Progenitor cell of endocrine pancreas (in vitro differentiated cells): ENCODE measurements around the gene MOB3A. TPM values are rescaled to one million over a fixed set of nuclear protein-coding genes. Genes with fewer than 3 reads are reported as not detected.
A peak's percentile ranks its signal among the peaks of the same experiment; 100 is the strongest.

ENCODE experiments used
- DNase-seq: peaks from one replicate; pipeline ENCODE4 v3.0.0; 2021; ENCODE audit warnings: low spot score; ENCODE audit not compliant: unreplicated experiment
- H3K27ac Mint-ChIP-seq: 2 replicates; pipeline ENCODE4 v1.8.0; 2021; ENCODE audit warnings: mild to moderate bottlenecking, moderate library complexity, mixed read lengths
- H3K27me3 Mint-ChIP-seq: 2 replicates; pipeline ENCODE4 v1.8.0; 2021; ENCODE audit warnings: mixed read lengths
- H3K36me3 Mint-ChIP-seq: 2 replicates; pipeline ENCODE4 v1.8.0; 2022; ENCODE audit warnings: mixed read lengths; ENCODE audit not compliant: insufficient read depth
- H3K4me1 Mint-ChIP-seq: 2 replicates; pipeline ENCODE4 v1.8.0; 2021; ENCODE audit warnings: low read depth, mixed read lengths
- H3K4me3 Mint-ChIP-seq: 2 replicates; pipeline ENCODE4 v1.8.0; 2021; ENCODE audit warnings: low read depth, mild to moderate bottlenecking, moderate library complexity, mixed read lengths
- H3K9me3 Mint-ChIP-seq: 2 replicates; pipeline ENCODE4 v1.8.0; 2021; ENCODE audit warnings: low read depth, mixed read lengths
- CTCF ChIP-seq: fragments of 200-600 bp; sonication (generic); IDR thresholded peaks from one replicate; pipeline ENCODE4 v1.5.0; 2021; ENCODE audit warnings: antibody characterized with exemption, mild to moderate bottlenecking; ENCODE audit not compliant: unreplicated experiment
- total RNA-seq: library from RNA; stranded (reverse); gene quantifications from 2 replicates; pipeline ENCODE4 v1.2.1, GENCODE V29; 2021

Gene MOB3A
- total RNA-seq, 1 donor from 2014 or later, result 38.5 TPM

- DNase-seq, result no peak
- peak overlapping the region; percentile 41 for H3K4me3 Mint-ChIP-seq
- H3K9me3 Mint-ChIP-seq, result no peaks in the 10 kb centered on the region
- peaks cover under 1% of the 10 kb centered on the region for H3K4me1 Mint-ChIP-seq
- TF ChIP-seq CTCF, result no peak
- peak overlapping the region; percentile 71 for H3K27ac Mint-ChIP-seq
- peaks cover 13% of the 10 kb centered on the region for H3K36me3 Mint-ChIP-seq
- H3K27me3 Mint-ChIP-seq, result no peaks in the 10 kb centered on the region
Observed at GRCh38 chr19:2042485-2043250, 53.5 kb downstream of the MOB3A start.

- Mint-ChIP-seq H3K27ac (peak overlapping the region; percentile 71), H3K4me1 (no peaks in the 10 kb centered on the region), H3K4me3 (peak overlapping the region; percentile 41), H3K36me3 (peaks cover 13% of the 10 kb centered on the region), H3K27me3 (no peaks in the 10 kb centered on the region), H3K9me3 (no peaks in the 10 kb centered on the region)
- peak; percentile 98 for DNase-seq
- no peak for TF ChIP-seq CTCF
Observed at GRCh38 chr19:2041683-2042484, 54.2 kb downstream of the MOB3A start.

GRCh38 chr19:2041433-2041682, 54.8 kb downstream of the MOB3A start:
- no peaks in the 10 kb centered on the region for H3K9me3 Mint-ChIP-seq
- peaks cover 13% of the 10 kb centered on the region for H3K36me3 Mint-ChIP-seq
- H3K27ac Mint-ChIP-seq, result no peak overlapping the region
- H3K4me3 Mint-ChIP-seq, result peak overlapping the region; percentile 35
- DNase-seq, result no peak
- no peaks in the 10 kb centered on the region for H3K4me1 Mint-ChIP-seq
- TF ChIP-seq CTCF, result no peak
- no peaks in the 10 kb centered on the region for H3K27me3 Mint-ChIP-seq

GRCh38 chr19:2040647-2041432, 55.3 kb downstream of the MOB3A start:
- H3K36me3 Mint-ChIP-seq, result peaks cover 13% of the 10 kb centered on the region
- no peaks in the 10 kb centered on the region for H3K9me3 Mint-ChIP-seq
- no peak overlapping the region for H3K4me3 Mint-ChIP-seq
- H3K27me3 Mint-ChIP-seq, result no peaks in the 10 kb centered on the region
- H3K4me1 Mint-ChIP-seq, result no peaks in the 10 kb centered on the region
- H3K27ac Mint-ChIP-seq, result peak overlapping the region; percentile 64
- no peak for TF ChIP-seq CTCF
- DNase-seq, result no peak

GRCh38 chr19:2039959-2040646, 56.0 kb downstream of the MOB3A start:
- H3K36me3 Mint-ChIP-seq, result peaks cover 13% of the 10 kb centered on the region
- no peaks in the 10 kb centered on the region for H3K4me1 Mint-ChIP-seq
- no peak overlapping the region for H3K4me3 Mint-ChIP-seq
- no peak for TF ChIP-seq CTCF
- H3K27me3 Mint-ChIP-seq, result no peaks in the 10 kb centered on the region
- no peak overlapping the region for H3K27ac Mint-ChIP-seq
- no peak for DNase-seq
- H3K9me3 Mint-ChIP-seq, result peaks cover 3% of the 10 kb centered on the region
